KMS-11 (cell line): Measurements from ENCODE around the gene ATP13A1.
"Not testable (repeated sequence)": the region's sequence is repeated elsewhere in the genome, so short reads cannot be mapped to it uniquely, and the experiment has no call there.

ENCODE experiments used
- H2AFZ ChIP-seq: fragments of 200-600 bp; sonication (generic); 2 replicates; pipeline ENCODE4 v1.6.1; 2016; ENCODE audit warnings: antibody characterized with exemption, mixed run types, low read depth
- H3K27ac ChIP-seq: fragments of 200-600 bp; sonication (generic); 2 replicates; pipeline ENCODE4 v1.6.1; 2016; ENCODE audit warnings: mild to moderate bottlenecking, mixed run types
- H3K27me3 ChIP-seq: fragments of 200-600 bp; sonication (generic); 2 replicates; pipeline ENCODE4 v1.6.1; 2017; ENCODE audit warnings: mild to moderate bottlenecking, low read depth, mixed run types, moderate library complexity; ENCODE audit not compliant: insufficient read depth
- H3K36me3 ChIP-seq: fragments of 200-600 bp; sonication (generic); 2 replicates; pipeline ENCODE4 v1.6.1; 2017; ENCODE audit warnings: mild to moderate bottlenecking, mixed run types; ENCODE audit not compliant: insufficient read depth
- H3K4me1 ChIP-seq: fragments of 200-600 bp; sonication (generic); 2 replicates; pipeline ENCODE4 v1.6.1; 2016; ENCODE audit warnings: mild to moderate bottlenecking, low read depth, mixed run types; ENCODE audit not compliant: poor library complexity, severe bottlenecking
- H3K4me2 ChIP-seq: fragments of 200-600 bp; sonication (generic); 2 replicates; pipeline ENCODE4 v1.7.0; 2016; ENCODE audit warnings: mild to moderate bottlenecking, mixed run types
- H3K4me3 ChIP-seq: fragments of 200-600 bp; sonication (generic); IDR thresholded peaks from 2 replicates; pipeline ENCODE4 v1.6.1; 2017; ENCODE audit warnings: low read depth, low read length, mixed read lengths; ENCODE audit not compliant: insufficient read depth
- H3K79me2 ChIP-seq: fragments of 200-600 bp; sonication (generic); 2 replicates; pipeline ENCODE4 v1.6.1; 2016; ENCODE audit warnings: low read depth, mixed run types; ENCODE audit not compliant: insufficient read depth
- H3K9ac ChIP-seq: fragments of 200-600 bp; sonication (generic); 2 replicates; pipeline ENCODE4 v1.6.1; 2016; ENCODE audit warnings: mild to moderate bottlenecking, mixed run types
- H4K20me1 ChIP-seq: fragments of 200-600 bp; sonication (generic); 2 replicates; pipeline ENCODE4 v1.6.1; 2016; ENCODE audit warnings: mild to moderate bottlenecking, mixed run types; ENCODE audit not compliant: insufficient read depth
- TF ChIP-seq, protein P1 (sequence below): fragments of 200-600 bp; sonication (generic); conservative IDR thresholded peaks from 2 replicates; pipeline ENCODE4 v1.6.1; 2017; ENCODE audit warnings: low read depth, mild to moderate bottlenecking, antibody characterized with exemption, low read length, moderate library complexity, mixed read lengths

ATP13A1 gene

DNA sequence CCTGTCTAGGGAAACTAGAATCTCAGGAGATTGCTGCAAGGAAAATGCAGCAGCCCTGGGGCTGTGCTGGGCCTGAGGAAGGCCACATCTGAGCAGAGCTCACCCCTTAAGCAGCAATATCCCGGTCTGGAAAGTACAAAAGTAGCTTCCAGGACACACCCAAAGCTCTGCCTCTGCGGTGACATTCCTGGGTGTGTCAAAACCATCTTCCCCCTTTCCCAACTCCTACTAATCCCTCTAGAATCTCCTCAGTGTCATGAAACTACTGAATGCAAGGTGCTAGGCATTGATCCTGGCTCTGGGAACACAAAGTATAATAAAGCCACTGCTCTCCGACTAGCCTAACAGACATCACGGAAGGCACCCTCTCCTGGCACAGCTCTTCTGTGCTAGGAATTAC, 50.0 kb downstream of the ATP13A1 start:
- H3K79me2 ChIP-seq: no peaks in the 10 kb centered on the region

DNA sequence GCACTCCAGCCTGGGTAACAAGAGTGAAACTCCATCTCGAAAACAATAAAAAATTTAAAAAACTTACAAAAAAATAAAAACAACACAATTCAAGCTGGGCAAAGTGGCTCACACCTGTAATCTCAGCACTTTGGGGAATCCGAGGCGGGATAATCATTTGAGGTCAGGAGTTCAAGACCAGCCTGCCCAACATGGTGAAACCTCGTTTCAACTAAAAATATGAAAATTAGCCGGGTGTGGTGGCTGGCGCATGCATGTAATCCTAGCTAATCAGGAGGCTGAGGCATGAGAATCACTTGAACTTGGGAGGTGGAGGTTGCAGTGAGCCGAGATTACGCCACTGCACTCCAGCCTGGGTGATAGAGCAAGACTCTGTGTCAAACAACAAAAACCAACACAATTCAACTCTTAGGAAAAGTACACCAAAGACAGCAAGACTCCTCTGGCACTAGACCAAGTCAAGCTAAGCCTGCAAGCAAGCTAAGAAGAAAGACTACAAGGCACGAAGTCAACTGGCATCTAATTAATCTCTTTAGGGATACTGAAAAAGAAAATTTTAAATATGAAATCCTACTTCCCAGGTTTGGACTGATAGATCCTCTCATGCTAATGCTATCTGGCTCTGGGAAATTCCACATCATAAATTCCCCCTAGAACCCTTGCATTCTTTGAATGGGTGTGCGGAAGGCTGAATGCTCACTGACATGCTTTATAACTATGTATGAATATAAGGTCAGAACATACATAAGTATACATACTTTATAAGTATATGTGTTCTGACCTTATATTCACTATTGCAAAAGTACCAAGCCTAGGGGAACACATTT, 52.9 kb downstream of the ATP13A1 start:
- Histone ChIP-seq H2AFZ (no peak overlapping the region), H3K9ac (no peak overlapping the region), H3K4me3 (no peak overlapping the region), H3K27me3 (no peaks in the 10 kb centered on the region), H4K20me1 (no peaks in the 10 kb centered on the region), H3K4me1 (no peaks in the 10 kb centered on the region), H3K27ac (no peak overlapping the region), H3K36me3 (no peaks in the 10 kb centered on the region), H3K4me2 (no peak overlapping the region), H3K79me2 (no peaks in the 10 kb centered on the region)
- TF ChIP-seq, protein P1, sequence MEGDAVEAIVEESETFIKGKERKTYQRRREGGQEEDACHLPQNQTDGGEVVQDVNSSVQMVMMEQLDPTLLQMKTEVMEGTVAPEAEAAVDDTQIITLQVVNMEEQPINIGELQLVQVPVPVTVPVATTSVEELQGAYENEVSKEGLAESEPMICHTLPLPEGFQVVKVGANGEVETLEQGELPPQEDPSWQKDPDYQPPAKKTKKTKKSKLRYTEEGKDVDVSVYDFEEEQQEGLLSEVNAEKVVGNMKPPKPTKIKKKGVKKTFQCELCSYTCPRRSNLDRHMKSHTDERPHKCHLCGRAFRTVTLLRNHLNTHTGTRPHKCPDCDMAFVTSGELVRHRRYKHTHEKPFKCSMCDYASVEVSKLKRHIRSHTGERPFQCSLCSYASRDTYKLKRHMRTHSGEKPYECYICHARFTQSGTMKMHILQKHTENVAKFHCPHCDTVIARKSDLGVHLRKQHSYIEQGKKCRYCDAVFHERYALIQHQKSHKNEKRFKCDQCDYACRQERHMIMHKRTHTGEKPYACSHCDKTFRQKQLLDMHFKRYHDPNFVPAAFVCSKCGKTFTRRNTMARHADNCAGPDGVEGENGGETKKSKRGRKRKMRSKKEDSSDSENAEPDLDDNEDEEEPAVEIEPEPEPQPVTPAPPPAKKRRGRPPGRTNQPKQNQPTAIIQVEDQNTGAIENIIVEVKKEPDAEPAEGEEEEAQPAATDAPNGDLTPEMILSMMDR: no peak

More for the DNA sequence above, 50.0 kb downstream of the ATP13A1 start:
- H3K4me1 ChIP-seq: no peaks in the 10 kb centered on the region
- H2AFZ ChIP-seq: no peak overlapping the region
- no peak overlapping the region for H3K27ac ChIP-seq
- TF ChIP-seq, protein P1: no peak
- no peak overlapping the region for H3K4me3 ChIP-seq
- H3K36me3 ChIP-seq: no peaks in the 10 kb centered on the region
- H3K27me3 ChIP-seq: no peaks in the 10 kb centered on the region
- H3K4me2 ChIP-seq: no peak overlapping the region
- H3K9ac ChIP-seq: no peak overlapping the region
- H4K20me1 ChIP-seq: no peaks in the 10 kb centered on the region

DNA sequence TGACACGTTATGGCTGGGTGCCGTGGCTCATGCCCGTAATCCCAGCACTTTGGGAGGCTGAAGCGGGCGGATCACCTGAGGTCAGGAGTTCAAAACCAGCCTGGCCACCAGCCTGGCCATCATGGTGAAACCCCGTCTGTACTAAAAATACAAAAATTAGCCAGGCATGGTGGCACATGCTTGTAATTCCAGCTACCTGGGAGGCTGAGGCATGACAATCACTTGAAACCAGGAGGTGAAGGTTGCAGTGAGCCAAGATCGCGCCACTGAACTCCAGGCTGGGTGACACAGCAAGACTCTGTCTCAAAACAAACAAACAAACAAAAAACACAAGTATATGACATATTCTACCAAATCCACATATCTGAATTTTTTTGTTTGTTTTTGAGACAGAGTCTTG, 56.8 kb downstream of the ATP13A1 start:
- H3K9ac ChIP-seq, H3K36me3 ChIP-seq, H3K4me2 ChIP-seq, H2AFZ ChIP-seq, H4K20me1 ChIP-seq, H3K27ac ChIP-seq, H3K4me3 ChIP-seq, H3K79me2 ChIP-seq, H3K27me3 ChIP-seq, H3K4me1 ChIP-seq: not testable (repeated sequence)

GRCh38 chr19:19606021-19606420, 57.5 kb downstream of the ATP13A1 start:
- H3K4me3 ChIP-seq: no peak overlapping the region
- no peak overlapping the region for H3K4me2 ChIP-seq
- no peaks in the 10 kb centered on the region for H3K36me3 ChIP-seq
- no peak overlapping the region for H3K27ac ChIP-seq
- H3K9ac ChIP-seq: no peak overlapping the region
- H3K27me3 ChIP-seq: no peaks in the 10 kb centered on the region
- H2AFZ ChIP-seq: no peak overlapping the region
- H3K4me1 ChIP-seq: no peaks in the 10 kb centered on the region
- no peaks in the 10 kb centered on the region for H4K20me1 ChIP-seq
- H3K79me2 ChIP-seq: no peaks in the 10 kb centered on the region
- TF ChIP-seq, protein P1: no peak

DNA sequence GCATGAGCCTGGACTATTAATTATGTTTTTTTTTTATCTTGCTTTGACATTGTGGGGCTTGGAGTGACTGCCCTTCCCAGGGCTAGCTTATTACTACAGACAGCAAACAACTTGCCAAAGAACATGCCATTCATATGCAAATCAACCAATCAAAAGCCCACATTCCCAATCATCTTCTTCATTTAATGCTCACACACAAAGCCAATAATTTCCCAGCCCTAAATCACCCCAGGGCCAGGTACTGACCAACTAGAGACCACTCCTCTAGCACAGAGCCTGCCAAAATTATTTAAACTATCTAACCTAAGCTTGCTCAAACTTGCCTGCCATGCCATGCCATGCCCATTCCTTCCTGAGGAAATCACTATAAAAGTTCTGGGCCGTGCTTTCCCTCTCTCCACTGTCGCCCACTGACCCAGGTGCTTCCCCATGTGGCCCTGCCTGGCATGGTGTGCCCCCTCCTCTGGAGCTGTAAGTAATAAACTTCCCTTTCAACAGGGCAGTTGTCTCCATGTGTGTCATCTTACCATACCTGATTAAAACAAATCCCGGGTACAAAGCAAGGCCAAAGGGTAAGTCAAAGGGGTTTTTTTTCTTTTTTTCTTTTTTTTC, 60.7 kb downstream of the ATP13A1 start:
- no peak overlapping the region for H3K9ac ChIP-seq
- no peak overlapping the region for H3K4me2 ChIP-seq
- TF ChIP-seq, protein P1: no peak
- no peak overlapping the region for H2AFZ ChIP-seq
- no peaks in the 10 kb centered on the region for H3K79me2 ChIP-seq
- H3K27ac ChIP-seq: no peak overlapping the region
- no peaks in the 10 kb centered on the region for H4K20me1 ChIP-seq
- H3K27me3 ChIP-seq: no peaks in the 10 kb centered on the region
- H3K4me1 ChIP-seq: no peaks in the 10 kb centered on the region
- no peak overlapping the region for H3K4me3 ChIP-seq
- H3K36me3 ChIP-seq: no peaks in the 10 kb centered on the region
